Mammary epithelial cell (primary cell): ENCODE results near the gene STEEP1.

Experiments used
- CTCF ChIP-seq, 2 donors: IDR thresholded peaks in 1 of 2; conservative IDR thresholded peaks in 1 of 2; 2 replicates each; pipeline ENCODE4 v1.5.1; 2011 to 2012; ENCODE audit warnings: inconsistent platforms in 2 of 2, low read length in 2 of 2, mild to moderate bottlenecking in 2 of 2, control low read depth in 1 of 2, low read depth in 1 of 2; ENCODE audit not compliant: insufficient read depth in 1 of 2; ENCODE audit errors: extremely low read depth in 1 of 2
- EZH2 ChIP-seq: IDR thresholded peaks from 2 replicates; pipeline ENCODE4 v1.6.1; 2012; ENCODE audit warnings: low read length, inconsistent platforms, borderline replicate concordance

GRCh38 chrX:119495734-119496726 is 69.2 kb downstream of the STEEP1 start:
- no peak for TF ChIP-seq CTCF (conservative IDR thresholded peaks at IDR 0.05 in 1 of 2, IDR thresholded peaks at IDR 0.05 in 1 of 2; ENCODE audit: extremely low read depth in 1 of 2, insufficient read depth in 1 of 2, low read depth in 1 of 2, low read length in 2 of 2)
- TF ChIP-seq EZH2: no peak
